HK-2 (cell line): ENCODE measurements around the gene VSTM2B.
"Not testable (repeated sequence)": the region's sequence is repeated elsewhere in the genome, so short reads cannot be mapped to it uniquely, and the experiment has no call there.

ENCODE experiments used
- DNase-seq: peaks from one replicate; pipeline ENCODE4 v3.0.0-alpha.2; 2018; ENCODE audit not compliant: unreplicated experiment

The VSTM2B gene

GRCh38 chr19:29525901-29526729 lies at the start of gene VSTM2B:
Gene VSTM2B (plus strand): TSS chr19:29525994. CDS start chr19:29526584, 590 bp downstream.
- DNase-seq, result no peak

- DNase-seq, result no peak
Observed at GRCh38 chr19:29476528-29476927, 49.3 kb upstream of the VSTM2B start.

- no peak for DNase-seq
Observed at GRCh38 chr19:29477831-29478577, 47.8 kb upstream of the VSTM2B start.

- DNase-seq, result no peak
Observed at GRCh38 chr19:29478578-29479565, 46.9 kb upstream of the VSTM2B start.

- no peak for DNase-seq
Observed at GRCh38 chr19:29479941-29480340, 45.9 kb upstream of the VSTM2B start.

GRCh38 chr19:29480507-29480906 lies 45.3 kb upstream of the VSTM2B start:
- no peak for DNase-seq

- DNase-seq, result no peak
Observed at GRCh38 chr19:29482855-29483640, 42.7 kb upstream of the VSTM2B start.

GRCh38 chr19:29483641-29483920 lies 42.2 kb upstream of the VSTM2B start:
- no peak for DNase-seq

- DNase-seq, result no peak
Observed at GRCh38 chr19:29483944-29484581, 41.7 kb upstream of the VSTM2B start.

GRCh38 chr19:29484876-29485275 lies 40.9 kb upstream of the VSTM2B start:
- DNase-seq, result no peak

GRCh38 chr19:29485293-29485692 lies 40.5 kb upstream of the VSTM2B start:
- DNase-seq, result no peak

- DNase-seq, result not testable (repeated sequence)
Observed at GRCh38 chr19:29486961-29487360, 38.8 kb upstream of the VSTM2B start.

- DNase-seq, result no peak
Observed at GRCh38 chr19:29487432-29487831, 38.4 kb upstream of the VSTM2B start.

- no peak for DNase-seq
Observed at GRCh38 chr19:29488316-29488715, 37.5 kb upstream of the VSTM2B start.

- no peak for DNase-seq
Observed at GRCh38 chr19:29489172-29489951, 36.4 kb upstream of the VSTM2B start.

- no peak for DNase-seq
Observed at GRCh38 chr19:29491491-29491890, 34.3 kb upstream of the VSTM2B start.

GRCh38 chr19:29491995-29492577 lies 33.7 kb upstream of the VSTM2B start:
- DNase-seq, result no peak

GRCh38 chr19:29492769-29493168 lies 33.0 kb upstream of the VSTM2B start:
- no peak for DNase-seq

- no peak for DNase-seq
Observed at GRCh38 chr19:29495091-29495490, 30.7 kb upstream of the VSTM2B start.
